Activated CD4-positive, alpha-beta T cell treated with anti-CD3 and anti-CD28 coated beads, Interleukin-2, amount 10 ng/mL, durations not matched to agents 24 days and 14 days (primary cell): ENCODE results near the gene ADGRG1. TPM values are rescaled to one million over a fixed set of nuclear protein-coding genes. Genes with fewer than 3 reads are reported as not detected.

ENCODE experiments used
- DNase-seq: peaks from one replicate; pipeline ENCODE4 v3.0.0; 2022
- H3K27ac Mint-ChIP-seq: one replicate; pipeline ENCODE4 v1.8.0; 2022; ENCODE audit warnings: mild to moderate bottlenecking, mixed read lengths
- H3K27me3 Mint-ChIP-seq: one replicate; pipeline ENCODE4 v1.8.0; 2022; ENCODE audit warnings: mixed read lengths
- H3K36me3 Mint-ChIP-seq: one replicate; pipeline ENCODE4 v1.8.0; 2022; ENCODE audit warnings: low read depth, mild to moderate bottlenecking, mixed read lengths
- H3K4me1 Mint-ChIP-seq: one replicate; pipeline ENCODE4 v1.8.0; 2021; ENCODE audit warnings: mixed read lengths
- H3K4me3 Mint-ChIP-seq: one replicate; pipeline ENCODE4 v1.8.0; 2022; ENCODE audit warnings: mild to moderate bottlenecking, moderate library complexity, mixed read lengths
- H3K9me3 Mint-ChIP-seq: one replicate; pipeline ENCODE4 v1.8.0; 2021; ENCODE audit warnings: mixed read lengths
- intact Hi-C: fragments of 100-400 bp; cut with micrococcal nuclease; formaldehyde crosslinking; loops from one replicate; pipeline ENCODE4 v1.15.1; 2023
- total RNA-seq: library from RNA; stranded (reverse); gene quantifications from 2 replicates; pipeline ENCODE4 v1.2.3, GENCODE V29; 2022

ADGRG1 gene
- total RNA-seq, 1 donor from 2014 or later: 4.8 TPM

GRCh38 chr16:57648581-57649442, 20.4 kb downstream of the ADGRG1 start:
- intact Hi-C loops: loop anchor here (1.0 to 2.0 kb wide), 7 partner anchors 21 to 86 kb away; partner anchors contain the start of genes ADGRG1 and KATNB1
- peaks cover 31% of the 10 kb centered on the region for H3K4me1 Mint-ChIP-seq
- H3K9me3 Mint-ChIP-seq: no peaks in the 10 kb centered on the region
- no peaks in the 10 kb centered on the region for H3K27me3 Mint-ChIP-seq
- H3K27ac Mint-ChIP-seq: peak overlapping the region; percentile 63
- H3K36me3 Mint-ChIP-seq: peaks cover 2% of the 10 kb centered on the region
- peak; percentile 96 for DNase-seq
- no peak overlapping the region for H3K4me3 Mint-ChIP-seq

GRCh38 chr16:57649443-57649751, 21.0 kb downstream of the ADGRG1 start:
- Mint-ChIP-seq H3K27ac (peak overlapping the region; percentile 63), H3K27me3 (no peaks in the 10 kb centered on the region), H3K4me3 (no peak overlapping the region), H3K4me1 (peaks cover 31% of the 10 kb centered on the region), H3K36me3 (peaks cover 2% of the 10 kb centered on the region), H3K9me3 (no peaks in the 10 kb centered on the region)
- intact Hi-C loops: loop anchor here (1.0 to 2.0 kb wide), 7 partner anchors 21 to 85 kb away; partner anchors contain the start of genes ADGRG1 and KATNB1
- DNase-seq: no peak

GRCh38 chr16:57649846-57650245, 21.4 kb downstream of the ADGRG1 start:
- no peaks in the 10 kb centered on the region for H3K9me3 Mint-ChIP-seq
- peaks cover 2% of the 10 kb centered on the region for H3K36me3 Mint-ChIP-seq
- H3K4me3 Mint-ChIP-seq: no peak overlapping the region
- intact Hi-C loops: loop anchor here (1.0 to 2.0 kb wide), 7 partner anchors 22 to 85 kb away; partner anchors contain the start of genes ADGRG1 and KATNB1
- no peak overlapping the region for H3K27ac Mint-ChIP-seq
- H3K27me3 Mint-ChIP-seq: no peaks in the 10 kb centered on the region
- no peak for DNase-seq
- peaks cover 31% of the 10 kb centered on the region for H3K4me1 Mint-ChIP-seq

- DNase-seq: peak; percentile 83
- Mint-ChIP-seq H3K4me1 (peaks cover 31% of the 10 kb centered on the region), H3K4me3 (no peak overlapping the region), H3K27me3 (no peaks in the 10 kb centered on the region), H3K9me3 (no peaks in the 10 kb centered on the region), H3K36me3 (peaks cover 2% of the 10 kb centered on the region), H3K27ac (peak overlapping the region; percentile 68)
- intact Hi-C loops: no loop called here
Measured at GRCh38 chr16:57651344-57652333, 23.2 kb downstream of the ADGRG1 start.

GRCh38 chr16:57652695-57653471, 24.5 kb downstream of the ADGRG1 start:
- Mint-ChIP-seq H3K27ac (no peak overlapping the region), H3K4me1 (peaks cover 24% of the 10 kb centered on the region), H3K4me3 (no peak overlapping the region), H3K9me3 (no peaks in the 10 kb centered on the region), H3K27me3 (no peaks in the 10 kb centered on the region), H3K36me3 (peaks cover 2% of the 10 kb centered on the region)
- intact Hi-C loops: no loop called here
- DNase-seq: no peak

- H3K4me1 Mint-ChIP-seq: peaks cover 16% of the 10 kb centered on the region
- H3K4me3 Mint-ChIP-seq: no peak overlapping the region
- H3K27me3 Mint-ChIP-seq: no peaks in the 10 kb centered on the region
- peaks cover 2% of the 10 kb centered on the region for H3K36me3 Mint-ChIP-seq
- no peak for DNase-seq
- H3K9me3 Mint-ChIP-seq: no peaks in the 10 kb centered on the region
- intact Hi-C loops: no loop called here
- no peak overlapping the region for H3K27ac Mint-ChIP-seq
Measured at GRCh38 chr16:57653936-57654335, 25.5 kb downstream of the ADGRG1 start.

GRCh38 chr16:57656342-57656955, 28.0 kb downstream of the ADGRG1 start:
- DNase-seq: no peak
- intact Hi-C loops: no loop called here
- H3K9me3 Mint-ChIP-seq: no peaks in the 10 kb centered on the region
- no peak overlapping the region for H3K27ac Mint-ChIP-seq
- H3K4me1 Mint-ChIP-seq: peaks cover 9% of the 10 kb centered on the region
- peaks cover 2% of the 10 kb centered on the region for H3K36me3 Mint-ChIP-seq
- H3K27me3 Mint-ChIP-seq: no peaks in the 10 kb centered on the region
- H3K4me3 Mint-ChIP-seq: no peak overlapping the region

- H3K27ac Mint-ChIP-seq: no peak overlapping the region
- DNase-seq: no peak
- peaks cover 1% of the 10 kb centered on the region for H3K4me1 Mint-ChIP-seq
- no peaks in the 10 kb centered on the region for H3K9me3 Mint-ChIP-seq
- H3K4me3 Mint-ChIP-seq: no peak overlapping the region
- H3K27me3 Mint-ChIP-seq: no peaks in the 10 kb centered on the region
- H3K36me3 Mint-ChIP-seq: no peaks in the 10 kb centered on the region
- intact Hi-C loops: no loop called here
Measured at GRCh38 chr16:57657228-57657627, 28.8 kb downstream of the ADGRG1 start.

- no peak for DNase-seq
- H3K27me3 Mint-ChIP-seq: no peaks in the 10 kb centered on the region
- no peaks in the 10 kb centered on the region for H3K9me3 Mint-ChIP-seq
- no peaks in the 10 kb centered on the region for H3K36me3 Mint-ChIP-seq
- H3K4me1 Mint-ChIP-seq: no peaks in the 10 kb centered on the region
- no peak overlapping the region for H3K27ac Mint-ChIP-seq
- H3K4me3 Mint-ChIP-seq: no peak overlapping the region
- intact Hi-C loops: no loop called here
Measured at GRCh38 chr16:57658130-57658877, 29.9 kb downstream of the ADGRG1 start.

GRCh38 chr16:57658878-57659674, 30.6 kb downstream of the ADGRG1 start:
- no peaks in the 10 kb centered on the region for H3K27me3 Mint-ChIP-seq
- H3K4me1 Mint-ChIP-seq: no peaks in the 10 kb centered on the region

GRCh38 chr16:57660715-57661463, 32.5 kb downstream of the ADGRG1 start:
- H3K27me3 Mint-ChIP-seq: no peaks in the 10 kb centered on the region
- no peaks in the 10 kb centered on the region for H3K9me3 Mint-ChIP-seq
- H3K4me1 Mint-ChIP-seq: no peaks in the 10 kb centered on the region
- H3K27ac Mint-ChIP-seq: no peak overlapping the region
- no peaks in the 10 kb centered on the region for H3K36me3 Mint-ChIP-seq
- no peak overlapping the region for H3K4me3 Mint-ChIP-seq
- no peak for DNase-seq
- intact Hi-C loops: no loop called here

More at GRCh38 chr16:57658878-57659674, 30.6 kb downstream of the ADGRG1 start:
- H3K36me3 Mint-ChIP-seq: no peaks in the 10 kb centered on the region
- intact Hi-C loops: no loop called here
- H3K9me3 Mint-ChIP-seq: no peaks in the 10 kb centered on the region
- H3K27ac Mint-ChIP-seq: no peak overlapping the region
- no peak for DNase-seq
- no peak overlapping the region for H3K4me3 Mint-ChIP-seq
